GM12875 (cell line): Measurements from ENCODE around the gene SHISA3.

ENCODE experiments used
- H3K4me3 ChIP-seq: one replicate; pipeline ENCODE4 v1.5.1; 2011; ENCODE audit warnings: low read depth, low read length, control low read depth
- CTCF ChIP-seq: IDR thresholded peaks from 2 replicates; pipeline ENCODE4 v1.5.1; 2011; ENCODE audit warnings: low read depth, mild to moderate bottlenecking, control low read depth, inconsistent platforms, low read length, moderate library complexity, borderline replicate concordance; ENCODE audit not compliant: insufficient read depth

Gene SHISA3

GRCh38 chr4:42416017-42416416 is 18.7 kb downstream of the SHISA3 start:
- no peak overlapping the region for H3K4me3 ChIP-seq
- TF ChIP-seq CTCF: no peak

GRCh38 chr4:42417550-42417949 is 20.3 kb downstream of the SHISA3 start:
- no peak overlapping the region for H3K4me3 ChIP-seq
- TF ChIP-seq CTCF: no peak

- H3K4me3 ChIP-seq: no peak overlapping the region
- TF ChIP-seq CTCF: no peak
Observed at GRCh38 chr4:42420140-42420539, 22.9 kb downstream of the SHISA3 start.

GRCh38 chr4:42425146-42426065 is 28.1 kb downstream of the SHISA3 start:
- no peak for TF ChIP-seq CTCF
- H3K4me3 ChIP-seq: no peak overlapping the region

- no peak overlapping the region for H3K4me3 ChIP-seq
- TF ChIP-seq CTCF: no peak
Observed at GRCh38 chr4:42428036-42428435, 30.7 kb downstream of the SHISA3 start.

- H3K4me3 ChIP-seq: no peak overlapping the region
- TF ChIP-seq CTCF: no peak
Observed at GRCh38 chr4:42436928-42437565, 39.8 kb downstream of the SHISA3 start.

- H3K4me3 ChIP-seq: no peak overlapping the region
- TF ChIP-seq CTCF: no peak
Observed at GRCh38 chr4:42440083-42440482, 42.8 kb downstream of the SHISA3 start.
